Osteocyte (in vitro differentiated cells): Measurements from ENCODE around the gene SH2D6. TPM values are rescaled to one million over a fixed set of nuclear protein-coding genes. Genes with fewer than 3 reads are reported as not detected.

Source experiments
- DNase-seq: peaks from one replicate; pipeline ENCODE4 v3.0.0; 2021; ENCODE audit warnings: mixed read lengths; ENCODE audit not compliant: unreplicated experiment; ENCODE audit errors: extremely low spot score
- H3K27ac Mint-ChIP-seq: one replicate; pipeline ENCODE4 v1.8.0; 2021; ENCODE audit warnings: mild to moderate bottlenecking, mixed read lengths; ENCODE audit not compliant: unreplicated experiment
- H3K27me3 Mint-ChIP-seq: one replicate; pipeline ENCODE4 v1.8.0; 2021; ENCODE audit warnings: mixed read lengths; ENCODE audit not compliant: unreplicated experiment
- H3K36me3 Mint-ChIP-seq: one replicate; pipeline ENCODE4 v1.8.0; 2021; ENCODE audit warnings: mixed read lengths; ENCODE audit not compliant: unreplicated experiment
- H3K4me1 Mint-ChIP-seq: one replicate; pipeline ENCODE4 v1.8.0; 2021; ENCODE audit warnings: mixed read lengths; ENCODE audit not compliant: unreplicated experiment
- H3K4me3 Mint-ChIP-seq: one replicate; pipeline ENCODE4 v1.8.0; 2021; ENCODE audit warnings: mild to moderate bottlenecking, moderate library complexity, mixed read lengths; ENCODE audit not compliant: unreplicated experiment
- H3K9me3 Mint-ChIP-seq: one replicate; pipeline ENCODE4 v1.8.0; 2021; ENCODE audit warnings: mixed read lengths; ENCODE audit not compliant: unreplicated experiment
- long read RNA-seq: library from polyadenylated mRNA; unstranded; transcript quantifications from one replicate; pipeline ENCODE4 v2.0.0, GENCODE V29; 2021
- total RNA-seq: library from RNA; stranded (reverse); gene quantifications from 2 replicates; pipeline ENCODE4 v1.2.1, GENCODE V29; 2021
- TF ChIP-seq, protein P1 (sequence below): fragments of 200-600 bp; sonication (generic); IDR thresholded peaks from 2 replicates; pipeline ENCODE4 v1.5.0; 2021; ENCODE audit warnings: antibody characterized with exemption, mild to moderate bottlenecking, moderate library complexity

The SH2D6 gene
- total RNA-seq: 0.51 and 1.6 TPM in 2 replicates
- long read RNA-seq, partial matches to known transcripts: 0 of 1 reads
- long read RNA-seq, other reads (novel, unspliced or antisense): 1 of 1 reads

DNA sequence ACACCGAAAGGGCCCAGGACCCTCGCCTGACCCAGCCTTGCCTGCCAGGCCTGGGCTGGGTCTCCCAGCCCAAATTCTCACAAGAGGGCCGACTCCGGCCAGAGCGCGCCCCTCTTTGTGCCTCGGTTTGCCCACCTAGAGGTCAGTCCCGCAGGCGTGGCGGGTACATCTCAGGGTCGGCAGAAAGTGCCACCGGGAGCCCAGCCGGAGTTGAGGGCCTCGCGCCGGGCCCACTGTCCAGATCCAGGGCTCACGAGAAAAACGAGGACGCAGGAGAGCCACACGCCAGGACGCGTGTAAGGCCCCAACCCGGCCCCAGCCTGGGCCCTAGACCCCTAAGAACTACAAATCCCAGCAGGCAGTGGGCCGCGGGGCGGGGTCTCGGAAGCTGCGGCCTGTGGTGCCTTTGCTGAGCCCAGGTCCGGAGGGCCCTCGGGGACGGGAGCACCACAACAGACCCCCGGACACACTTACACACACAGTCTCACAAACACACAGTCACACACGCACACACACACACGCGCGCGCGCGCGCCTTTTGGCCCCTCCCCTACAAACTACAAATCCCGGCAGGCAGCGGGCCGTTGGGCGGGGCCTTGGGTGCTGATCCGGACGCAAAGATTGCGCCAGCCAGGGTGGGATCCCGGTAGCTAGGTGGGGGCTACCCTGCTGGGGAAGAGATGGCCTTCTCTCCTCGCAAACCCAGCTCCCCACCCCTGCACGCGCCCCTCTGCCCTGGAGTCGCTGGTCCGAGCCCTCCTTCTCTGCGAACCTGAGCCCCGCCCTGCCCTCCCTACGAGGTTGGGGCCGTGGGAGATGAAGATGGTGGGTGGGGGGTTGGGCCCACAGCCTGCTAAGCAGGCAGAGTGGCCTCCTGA, at the start of gene SH2D6:
Gene SH2D6 (plus strand): TSS at position 583 of the 877 bp plus-strand sequence. CDS start 10,752 bp downstream, outside the sequence.
- H3K9me3 Mint-ChIP-seq: no peaks in the 10 kb centered on the region

DNA sequence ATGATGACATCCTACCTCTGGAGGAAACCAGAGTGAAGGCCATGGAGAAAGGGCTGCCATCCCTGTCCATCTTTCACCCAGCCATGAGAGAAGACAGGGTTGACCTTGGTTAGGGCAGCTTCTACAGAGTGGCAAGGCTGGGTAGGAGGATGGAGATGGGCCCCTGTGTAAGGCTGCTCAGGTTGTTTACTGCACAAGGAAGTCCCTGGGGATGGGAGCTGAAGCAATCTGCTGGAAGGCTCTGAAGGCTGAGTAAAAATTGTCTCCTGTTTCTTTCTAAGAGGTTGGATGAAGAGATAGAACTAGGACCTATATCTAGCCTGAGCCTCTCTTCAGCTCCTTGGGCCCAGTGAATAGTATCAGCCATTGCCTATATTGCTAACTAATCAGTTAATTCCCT, 49.6 kb upstream of the SH2D6 start:
- H3K27ac Mint-ChIP-seq: no peak overlapping the region
- H3K4me3 Mint-ChIP-seq: no peak overlapping the region
- TF ChIP-seq, protein P1, sequence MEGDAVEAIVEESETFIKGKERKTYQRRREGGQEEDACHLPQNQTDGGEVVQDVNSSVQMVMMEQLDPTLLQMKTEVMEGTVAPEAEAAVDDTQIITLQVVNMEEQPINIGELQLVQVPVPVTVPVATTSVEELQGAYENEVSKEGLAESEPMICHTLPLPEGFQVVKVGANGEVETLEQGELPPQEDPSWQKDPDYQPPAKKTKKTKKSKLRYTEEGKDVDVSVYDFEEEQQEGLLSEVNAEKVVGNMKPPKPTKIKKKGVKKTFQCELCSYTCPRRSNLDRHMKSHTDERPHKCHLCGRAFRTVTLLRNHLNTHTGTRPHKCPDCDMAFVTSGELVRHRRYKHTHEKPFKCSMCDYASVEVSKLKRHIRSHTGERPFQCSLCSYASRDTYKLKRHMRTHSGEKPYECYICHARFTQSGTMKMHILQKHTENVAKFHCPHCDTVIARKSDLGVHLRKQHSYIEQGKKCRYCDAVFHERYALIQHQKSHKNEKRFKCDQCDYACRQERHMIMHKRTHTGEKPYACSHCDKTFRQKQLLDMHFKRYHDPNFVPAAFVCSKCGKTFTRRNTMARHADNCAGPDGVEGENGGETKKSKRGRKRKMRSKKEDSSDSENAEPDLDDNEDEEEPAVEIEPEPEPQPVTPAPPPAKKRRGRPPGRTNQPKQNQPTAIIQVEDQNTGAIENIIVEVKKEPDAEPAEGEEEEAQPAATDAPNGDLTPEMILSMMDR: no peak
- DNase-seq: no peak
- H3K4me1 Mint-ChIP-seq: no peaks in the 10 kb centered on the region
- peaks cover 5% of the 10 kb centered on the region for H3K36me3 Mint-ChIP-seq
- peaks cover 2% of the 10 kb centered on the region for H3K9me3 Mint-ChIP-seq
- no peaks in the 10 kb centered on the region for H3K27me3 Mint-ChIP-seq

More for the DNA sequence above, at the start of gene SH2D6:
- peaks cover 30% of the 10 kb centered on the region for H3K4me1 Mint-ChIP-seq
- TF ChIP-seq, protein P1: no peak
- peak; percentile 94 for DNase-seq
- no peaks in the 10 kb centered on the region for H3K27me3 Mint-ChIP-seq
- H3K36me3 Mint-ChIP-seq: no peaks in the 10 kb centered on the region
- H3K27ac Mint-ChIP-seq: peak within 1 kb of the TSS; percentile 97
- H3K4me3 Mint-ChIP-seq: peak within 1 kb of the TSS; percentile 89

DNA sequence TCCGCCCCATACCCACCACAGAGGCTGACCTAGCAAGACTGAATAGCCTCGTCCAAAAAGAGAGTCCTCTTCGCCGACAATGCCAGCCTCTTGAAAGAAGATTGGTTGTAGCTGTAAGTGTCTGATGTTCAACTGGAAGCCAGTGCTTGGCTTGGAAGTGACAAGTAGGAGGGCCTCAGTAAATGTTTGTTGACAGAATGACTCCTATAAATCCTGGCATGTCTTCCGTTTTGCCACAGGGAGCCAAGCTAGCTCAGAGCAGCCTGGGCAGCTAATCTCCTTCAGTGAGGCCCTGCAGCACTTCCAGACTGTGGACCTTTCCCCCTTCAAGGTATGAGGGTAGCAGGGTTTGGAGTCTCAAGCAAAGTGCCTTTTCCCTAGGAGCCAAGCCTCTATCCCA, 49.0 kb upstream of the SH2D6 start:
- H3K4me3 Mint-ChIP-seq: no peak overlapping the region
- H3K9me3 Mint-ChIP-seq: peaks cover 4% of the 10 kb centered on the region
- H3K4me1 Mint-ChIP-seq: no peaks in the 10 kb centered on the region
- H3K27me3 Mint-ChIP-seq: no peaks in the 10 kb centered on the region
- TF ChIP-seq, protein P1: no peak
- peaks cover 7% of the 10 kb centered on the region for H3K36me3 Mint-ChIP-seq
- DNase-seq: no peak
- H3K27ac Mint-ChIP-seq: no peak overlapping the region

DNA sequence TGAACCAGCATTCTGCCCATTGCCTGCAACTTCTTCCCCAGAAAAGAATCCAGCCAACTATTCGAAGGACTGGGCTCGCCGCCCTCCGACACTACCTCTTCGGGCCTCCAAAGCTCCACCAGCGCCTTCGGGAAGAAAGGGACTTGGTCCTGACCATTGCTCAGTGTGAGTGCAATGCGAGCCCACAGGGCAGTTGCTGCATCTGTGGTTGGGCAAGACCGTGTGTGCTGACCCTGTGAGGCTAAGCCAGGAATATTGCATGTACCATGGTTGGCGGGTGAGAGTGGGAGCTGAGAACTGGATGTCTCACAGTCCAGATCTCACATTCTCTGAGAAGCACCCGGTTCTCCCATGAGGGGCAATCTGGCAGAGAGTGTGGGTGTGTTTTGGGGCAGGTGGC, 47.5 kb upstream of the SH2D6 start:
- Mint-ChIP-seq H3K27ac (no peak overlapping the region), H3K27me3 (no peaks in the 10 kb centered on the region), H3K4me3 (no peak overlapping the region), H3K4me1 (no peaks in the 10 kb centered on the region), H3K9me3 (peaks cover 4% of the 10 kb centered on the region), H3K36me3 (peaks cover 16% of the 10 kb centered on the region)
- TF ChIP-seq, protein P1: no peak
- no peak for DNase-seq
